Transverse colon (tissue), 4 donors: ENCODE results near the gene NBEAL1. TPM values are rescaled to one million over a fixed set of nuclear protein-coding genes. Genes with fewer than 3 reads are reported as not detected.
"Not testable (repeated sequence)": the region's sequence is repeated elsewhere in the genome, so short reads cannot be mapped to it uniquely, and the experiment has no call there.

Source experiments
- DNase-seq: peaks from one replicate; pipeline ENCODE4 v3.0.0-alpha.2; 2019
- H3K27ac ChIP-seq, 4 donors: fragments of 200-600 bp; sonication (generic); 2 replicates each; pipeline ENCODE4 v1.5.1; 2016 to 2018; ENCODE audit warnings: inconsistent platforms in 4 of 4
- H3K27me3 ChIP-seq: fragments of 200-600 bp; sonication (generic); 2 replicates; pipeline ENCODE4 v1.5.1; 2017; ENCODE audit warnings: inconsistent platforms
- H3K36me3 ChIP-seq, 4 donors: fragments of 200-600 bp; sonication (generic); 2 replicates each; pipeline ENCODE4 v1.5.1; 2017 to 2019; ENCODE audit warnings: inconsistent platforms in 4 of 4
- H3K4me1 ChIP-seq, 4 donors: fragments of 200-600 bp; sonication (generic); 2 replicates each; pipeline ENCODE4 v1.5.1; 2017 to 2020; ENCODE audit warnings: inconsistent platforms in 4 of 4
- H3K4me3 ChIP-seq, 4 donors: fragments of 200-600 bp; sonication (generic); 1 replicate in 1 of 4; 2 replicates in 3 of 4; pipeline versions ENCODE4 v1.5.1 to v1.6.1; 2017 to 2019; ENCODE audit warnings: inconsistent platforms in 4 of 4
- H3K9me3 ChIP-seq, 2 donors: fragments of 200-600 bp; sonication (generic); 2 replicates each; pipeline ENCODE4 v1.5.1; 2017 to 2019; ENCODE audit warnings: inconsistent platforms in 2 of 2
- EP300 ChIP-seq: sonication (generic); formaldehyde crosslinking; IDR thresholded peaks from one replicate; pipeline ENCODE4 v1.6.1; 2017; ENCODE audit warnings: antibody characterized with exemption, low read depth
- POLR2A ChIP-seq: fragments of 450-650 bp; IDR thresholded peaks from one replicate; pipeline ENCODE4 v1.6.1; 2016; ENCODE audit warnings: antibody characterized with exemption, mild to moderate bottlenecking, moderate library complexity
- POLR2AphosphoS5 ChIP-seq, 3 donors: sonication (generic); formaldehyde crosslinking; IDR thresholded peaks; one replicate each; pipeline ENCODE4 v1.6.1; 2016; ENCODE audit warnings: antibody characterized with exemption in 3 of 3
- WGBS, 2 donors: methylation state at CpG; one replicate each; pipeline ENCODE4 v1.1.5; 2018; ENCODE audit warnings: low coverage in 1 of 2; 5-methylcytosine and 5-hydroxymethylcytosine counted together
- in situ Hi-C, 4 donors: fragments of 200-750 bp; cut with MboI; loops; one replicate each; pipeline versions ENCODE4 v1.15.0 to v1.15.1; 2017; ENCODE audit warnings: low sequenced_read_pairs in 3 of 4, low pct_ligation_motif_present in 1 of 4, low pct_unique_long_range_greater_than_20kb in 1 of 4
- intact Hi-C: fragments of 100-400 bp; cut with DNase I; formaldehyde crosslinking; loops from one replicate; pipeline ENCODE4 v1.15.1; 2023; ENCODE audit warnings: low total_unique reads
- total RNA-seq, 4 donors: library from RNA; depleted of rRNA; stranded (reverse); fragments of >200 nt; gene quantifications; one replicate each; pipeline ENCODE4 v1.1.0, GENCODE V29; 2016
- TF ChIP-seq, protein P1 (sequence below), 5 experiments: fragments of 200-600 bp in 3 of 5; fragments of 450-650 bp in 2 of 5; sonication (generic) in 3 of 5; IDR thresholded peaks; 1 replicate in 2 of 5; 2 replicates in 3 of 5; pipeline ENCODE4 v1.5.1; 2016 to 2017; ENCODE audit warnings: antibody characterized with exemption in 5 of 5, inconsistent platforms in 3 of 5, mild to moderate bottlenecking in 2 of 5, moderate library complexity in 1 of 5

The NBEAL1 gene
- total RNA-seq, 4 donors from 2014 or later = 59.1 to 287 (median 154) TPM

DNA sequence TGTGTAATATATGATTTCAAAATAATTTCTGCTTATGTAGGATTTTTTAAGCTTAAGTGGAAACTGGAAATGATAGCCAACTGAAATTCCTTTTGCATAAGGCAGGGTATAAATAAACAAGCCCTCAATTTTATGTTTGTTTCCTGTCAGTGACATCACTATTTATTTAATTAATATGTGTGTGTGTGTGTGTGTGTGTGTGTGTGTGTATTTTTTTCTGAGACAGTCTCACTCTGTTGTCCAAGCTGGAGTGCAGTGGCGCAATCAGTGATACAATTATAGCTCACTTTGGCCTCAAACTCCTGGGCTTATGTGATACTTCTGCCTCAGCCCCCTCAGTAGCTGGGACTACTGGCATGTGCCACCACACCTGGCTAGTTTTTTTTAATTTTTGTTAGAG, 194.9 kb downstream of the NBEAL1 start:
- Histone ChIP-seq H3K27ac (no peak overlapping the region), H3K36me3 (peaks cover 0 to 37% (median 12%) of the 10 kb centered on the region in 4 donors), H3K4me3 (no peak overlapping the region), H3K4me1 (no peaks in the 10 kb centered on the region), H3K9me3 (no peaks in the 10 kb centered on the region), H3K27me3 (no peaks in the 10 kb centered on the region)
- TF ChIP-seq EP300 = no peak
- TF ChIP-seq POLR2A = no peak
- no peak for TF ChIP-seq POLR2AphosphoS5 (IDR thresholded peaks at IDR 0.05)
- TF ChIP-seq, protein P1, sequence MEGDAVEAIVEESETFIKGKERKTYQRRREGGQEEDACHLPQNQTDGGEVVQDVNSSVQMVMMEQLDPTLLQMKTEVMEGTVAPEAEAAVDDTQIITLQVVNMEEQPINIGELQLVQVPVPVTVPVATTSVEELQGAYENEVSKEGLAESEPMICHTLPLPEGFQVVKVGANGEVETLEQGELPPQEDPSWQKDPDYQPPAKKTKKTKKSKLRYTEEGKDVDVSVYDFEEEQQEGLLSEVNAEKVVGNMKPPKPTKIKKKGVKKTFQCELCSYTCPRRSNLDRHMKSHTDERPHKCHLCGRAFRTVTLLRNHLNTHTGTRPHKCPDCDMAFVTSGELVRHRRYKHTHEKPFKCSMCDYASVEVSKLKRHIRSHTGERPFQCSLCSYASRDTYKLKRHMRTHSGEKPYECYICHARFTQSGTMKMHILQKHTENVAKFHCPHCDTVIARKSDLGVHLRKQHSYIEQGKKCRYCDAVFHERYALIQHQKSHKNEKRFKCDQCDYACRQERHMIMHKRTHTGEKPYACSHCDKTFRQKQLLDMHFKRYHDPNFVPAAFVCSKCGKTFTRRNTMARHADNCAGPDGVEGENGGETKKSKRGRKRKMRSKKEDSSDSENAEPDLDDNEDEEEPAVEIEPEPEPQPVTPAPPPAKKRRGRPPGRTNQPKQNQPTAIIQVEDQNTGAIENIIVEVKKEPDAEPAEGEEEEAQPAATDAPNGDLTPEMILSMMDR (IDR thresholded peaks at IDR 0.05) = no peak
- WGBS, 2 donors = 94% methylated on average over 1 of the region's 1 CpG; no CpG with 5 or more reads in 1 of the 2 donors
- intact Hi-C loops (no loop called here), in situ Hi-C loops (no loop called here)
- DNase-seq = no peak

DNA sequence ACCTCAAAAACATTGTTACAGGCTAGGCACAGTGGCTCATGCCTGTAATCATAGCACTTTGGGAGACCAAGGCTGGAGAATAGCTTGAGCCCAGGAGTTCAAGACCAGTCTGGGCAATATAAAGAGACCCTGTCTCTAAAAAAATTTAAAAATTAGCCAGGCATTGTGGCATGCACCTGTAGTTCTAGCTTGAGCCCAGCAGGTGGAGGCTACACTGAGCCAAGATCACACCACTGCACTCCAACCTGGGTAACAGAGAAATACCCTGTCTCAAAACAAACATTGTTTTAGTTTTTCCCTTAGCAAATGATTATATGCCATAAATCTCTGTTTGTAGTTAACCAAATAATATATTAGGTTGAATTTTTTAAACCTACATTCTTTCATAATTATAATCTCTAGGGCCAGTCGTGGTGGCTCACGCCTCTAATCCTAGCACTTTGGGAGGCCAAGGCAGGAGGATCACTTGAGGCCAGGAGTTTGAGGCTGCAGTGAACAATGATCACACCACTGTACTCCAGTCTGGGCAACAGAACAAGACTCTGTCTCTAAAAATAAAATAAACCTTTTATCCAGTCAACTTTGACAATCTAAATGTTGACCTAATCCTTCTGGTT, 210.9 kb downstream of the NBEAL1 start:
- Histone ChIP-seq H3K27me3 (no peaks in the 10 kb centered on the region), H3K27ac (no peak overlapping the region), H3K36me3 (peaks cover 0 to 4% (median 2%) of the 10 kb centered on the region in 4 donors), H3K9me3 (no peaks in the 10 kb centered on the region), H3K4me1 (no peaks in the 10 kb centered on the region), H3K4me3 (no peak overlapping the region)
- DNase-seq = no peak
- WGBS, 2 donors = 94% methylated on average over 2 of the region's 2 CpGs
- TF ChIP-seq POLR2AphosphoS5 (IDR thresholded peaks at IDR 0.05) = no peak
- no peak for TF ChIP-seq POLR2A
- TF ChIP-seq EP300 = no peak
- TF ChIP-seq, protein P1 (IDR thresholded peaks at IDR 0.05) = peak; percentile 64 to 75 (median 71)
- in situ Hi-C loops (loop anchor here in 3 of 4 donors (25.0 kb wide), 5 partner anchors 237 to 687 kb away; no protein-coding TSS in a partner anchor), intact Hi-C loops (no loop called here)

DNA sequence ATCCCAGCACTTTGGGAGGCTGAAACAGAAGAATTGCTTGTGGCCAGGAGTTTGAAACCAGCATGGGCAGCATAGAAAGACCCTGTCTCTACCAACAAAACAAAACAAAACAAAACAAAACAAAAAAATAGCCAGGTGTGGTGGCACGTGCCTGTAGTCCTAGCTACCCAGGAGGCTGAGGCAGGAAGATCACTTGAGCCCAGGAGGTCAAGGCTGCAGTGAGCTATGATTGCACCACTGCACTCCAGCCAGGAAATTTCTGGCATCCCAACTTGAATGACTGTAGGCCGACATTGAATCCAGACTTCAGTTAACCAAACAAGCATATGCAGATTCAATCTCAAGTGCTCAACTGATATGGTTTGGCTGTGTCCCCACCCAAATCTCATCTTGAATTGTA, 215.0 kb downstream of the NBEAL1 start:
- H3K36me3 ChIP-seq, H3K4me1 ChIP-seq, DNase-seq, H3K27me3 ChIP-seq, H3K27ac ChIP-seq, intact Hi-C loops, H3K9me3 ChIP-seq, H3K4me3 ChIP-seq: not testable (repeated sequence)
- in situ Hi-C loops = loop anchor here in 3 of 4 donors (25.0 kb wide), 5 partner anchors 233 to 683 kb away; no protein-coding TSS in a partner anchor
- WGBS, 2 donors = 83 to 94% methylated on average over 2 of the region's 2 CpGs

DNA sequence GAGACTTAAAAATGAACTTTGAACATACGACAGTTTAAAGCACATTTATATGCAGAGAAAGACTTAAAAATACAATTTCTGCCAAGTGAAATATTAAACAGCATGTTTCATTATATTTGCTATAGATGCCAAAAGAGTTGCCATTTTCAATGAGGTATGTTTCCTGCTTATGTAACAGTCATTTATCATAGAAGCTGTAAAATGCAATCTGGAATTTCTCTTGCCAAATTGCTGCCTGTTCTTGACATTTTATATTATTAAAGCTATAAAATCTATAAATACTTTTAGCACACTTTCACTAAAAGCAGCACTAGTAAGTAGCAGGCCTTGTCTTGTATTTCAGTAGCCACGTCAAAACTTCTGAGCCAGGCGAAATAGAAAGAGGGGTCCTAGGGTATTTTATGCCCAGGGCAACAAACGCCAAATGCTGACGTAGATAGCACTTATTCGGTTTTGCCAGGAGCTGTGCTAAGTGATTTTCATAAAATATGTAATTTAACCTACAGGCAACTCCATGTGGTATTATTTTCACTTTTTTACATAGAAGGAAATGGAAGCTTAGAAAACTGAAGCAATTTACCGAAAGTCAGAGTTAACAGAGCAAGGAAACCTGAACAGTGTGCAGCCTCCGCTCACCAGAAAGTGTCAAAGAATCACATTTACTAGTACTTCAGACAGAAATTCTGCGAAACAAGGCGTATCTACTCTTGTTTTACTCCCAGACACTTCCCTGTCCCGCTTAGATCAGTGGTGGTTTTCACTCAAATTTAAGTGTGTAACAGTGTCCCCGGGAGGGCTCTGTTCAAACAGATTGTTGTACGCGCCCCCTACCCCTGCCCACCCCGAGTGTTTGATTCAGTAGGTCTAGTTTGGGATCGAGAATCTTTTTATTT, 222.9 kb downstream of the NBEAL1 start:
- no peaks in the 10 kb centered on the region for H3K9me3 ChIP-seq
- no peaks in the 10 kb centered on the region for H3K27me3 ChIP-seq
- TF ChIP-seq POLR2AphosphoS5 (IDR thresholded peaks at IDR 0.05) (no peak), POLR2A (no peak), EP300 (no peak)
- TF ChIP-seq, protein P1 (IDR thresholded peaks at IDR 0.05) = no peak
- peaks cover 0 to 25% (median 11%) of the 10 kb centered on the region in 4 donors for H3K4me1 ChIP-seq
- intact Hi-C loops (no loop called here), in situ Hi-C loops (loop anchor here in 3 of 4 donors (25.0 kb wide), 5 partner anchors 225 to 675 kb away; no protein-coding TSS in a partner anchor)
- peak overlapping the region in 3 of 4 donors; percentile 93 to 97 (median 94) for H3K27ac ChIP-seq
- WGBS, 2 donors = 76 to 87% methylated on average over 11 to 16 of the region's 16 CpGs
- no peak for DNase-seq
- H3K4me3 ChIP-seq = peak overlapping the region in 1 of 4 donors; percentile 69
- peaks cover 0 to 4% (median 0%) of the 10 kb centered on the region in 4 donors for H3K36me3 ChIP-seq
